ENCODE data around the gene ALDH1A3.

ALDH1A3 gene

DNA sequence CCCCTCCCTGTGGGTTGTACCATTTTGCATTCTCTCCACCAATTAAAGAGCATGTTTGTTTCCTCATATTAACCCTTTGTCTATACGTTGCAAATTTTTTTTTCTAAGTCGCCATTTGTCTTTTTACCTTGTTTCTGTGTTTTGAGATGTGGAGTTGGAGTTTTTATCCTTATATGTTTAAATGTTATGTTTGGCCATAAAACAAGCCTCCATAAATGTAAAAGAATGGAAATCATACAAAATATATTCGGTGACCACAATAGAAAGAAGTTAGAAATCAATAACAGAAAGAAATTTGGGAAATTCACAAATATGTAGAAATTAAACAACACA lies 68.8 kb downstream of the ALDH1A3 start:
- TF ChIP-seq, protein P1, sequence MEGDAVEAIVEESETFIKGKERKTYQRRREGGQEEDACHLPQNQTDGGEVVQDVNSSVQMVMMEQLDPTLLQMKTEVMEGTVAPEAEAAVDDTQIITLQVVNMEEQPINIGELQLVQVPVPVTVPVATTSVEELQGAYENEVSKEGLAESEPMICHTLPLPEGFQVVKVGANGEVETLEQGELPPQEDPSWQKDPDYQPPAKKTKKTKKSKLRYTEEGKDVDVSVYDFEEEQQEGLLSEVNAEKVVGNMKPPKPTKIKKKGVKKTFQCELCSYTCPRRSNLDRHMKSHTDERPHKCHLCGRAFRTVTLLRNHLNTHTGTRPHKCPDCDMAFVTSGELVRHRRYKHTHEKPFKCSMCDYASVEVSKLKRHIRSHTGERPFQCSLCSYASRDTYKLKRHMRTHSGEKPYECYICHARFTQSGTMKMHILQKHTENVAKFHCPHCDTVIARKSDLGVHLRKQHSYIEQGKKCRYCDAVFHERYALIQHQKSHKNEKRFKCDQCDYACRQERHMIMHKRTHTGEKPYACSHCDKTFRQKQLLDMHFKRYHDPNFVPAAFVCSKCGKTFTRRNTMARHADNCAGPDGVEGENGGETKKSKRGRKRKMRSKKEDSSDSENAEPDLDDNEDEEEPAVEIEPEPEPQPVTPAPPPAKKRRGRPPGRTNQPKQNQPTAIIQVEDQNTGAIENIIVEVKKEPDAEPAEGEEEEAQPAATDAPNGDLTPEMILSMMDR (IDR thresholded peaks at IDR 0.05) = no peak
- H3K4me3 ChIP-seq = no peak overlapping the region
- H3K27ac ChIP-seq = no peak overlapping the region
- no peak for DNase-seq (ENCODE audit: low spot score)

GRCh38 chr15:100949691-100950090 lies 70.1 kb downstream of the ALDH1A3 start:
- no peak for DNase-seq (ENCODE audit: low spot score)
- TF ChIP-seq, protein P1 (IDR thresholded peaks at IDR 0.05) = no peak
- Histone ChIP-seq H3K4me3 (no peak overlapping the region), H3K27ac (no peak overlapping the region)

DNA sequence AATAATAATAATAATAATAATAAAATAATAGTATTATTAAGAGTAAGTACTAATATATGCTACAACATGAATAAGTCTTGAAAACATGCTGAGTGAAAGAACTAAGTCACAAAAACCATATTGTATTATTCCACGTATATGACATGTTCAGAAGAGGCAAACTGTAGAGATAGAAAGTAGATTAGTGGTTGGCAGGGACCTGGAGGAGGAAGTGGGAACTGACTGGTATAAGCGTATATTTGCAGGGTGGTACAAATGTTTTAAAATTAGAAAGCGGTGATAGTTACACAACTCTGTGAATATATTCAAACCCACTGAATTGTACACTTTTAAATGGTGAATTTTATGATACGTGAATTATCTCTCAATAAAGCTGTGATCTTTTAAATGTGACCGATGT lies 72.3 kb downstream of the ALDH1A3 start:
- TF ChIP-seq, protein P1 (IDR thresholded peaks at IDR 0.05) = no peak
- Histone ChIP-seq H3K4me3 (no peak overlapping the region), H3K27ac (no peak overlapping the region)
- DNase-seq (ENCODE audit: low spot score) = no peak

GRCh38 chr15:100952566-100952965 lies 72.9 kb downstream of the ALDH1A3 start:
- TF ChIP-seq, protein P1 (IDR thresholded peaks at IDR 0.05) = no peak
- DNase-seq (ENCODE audit: low spot score) = no peak
- H3K27ac ChIP-seq = no peak overlapping the region
- H3K4me3 ChIP-seq = no peak overlapping the region

DNA sequence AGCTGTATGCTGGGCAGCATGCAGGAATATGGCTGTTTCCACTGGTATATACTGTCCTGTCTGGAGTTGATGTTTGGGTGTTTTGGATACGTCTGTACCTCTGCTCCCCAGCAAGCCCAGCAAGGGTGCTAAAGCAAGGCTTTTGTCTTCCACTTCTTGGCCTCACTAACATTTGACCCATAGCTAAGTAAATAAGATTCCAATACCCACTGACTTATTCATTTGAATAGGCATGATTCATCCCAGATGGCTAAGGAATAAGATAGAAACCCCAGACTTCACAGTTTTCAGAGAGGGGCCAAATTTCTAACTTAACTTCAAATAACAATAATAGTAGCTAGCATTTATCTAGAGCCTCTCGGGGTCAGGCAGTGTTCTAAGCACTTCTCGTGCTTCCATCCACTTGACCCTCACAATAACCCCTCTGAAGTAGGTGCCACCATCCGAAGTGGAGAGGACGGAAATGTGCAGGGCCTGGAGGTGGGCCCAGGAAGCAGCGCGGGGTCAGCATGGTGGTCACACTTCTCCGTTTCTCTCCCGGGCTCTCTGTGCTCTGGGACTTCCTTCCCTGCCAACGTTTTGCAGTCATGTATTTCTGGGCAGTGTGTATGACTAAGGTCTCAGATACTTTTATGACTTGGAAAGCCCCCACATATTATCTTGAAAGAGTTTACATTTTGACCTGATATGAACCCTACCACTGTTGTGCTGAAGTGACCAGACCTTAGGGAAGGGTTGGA lies 78.9 kb downstream of the ALDH1A3 start:
- TF ChIP-seq, protein P1 (IDR thresholded peaks at IDR 0.05) = no peak
- DNase-seq (ENCODE audit: low spot score) = no peak
- Histone ChIP-seq H3K27ac (no peak overlapping the region), H3K4me3 (no peak overlapping the region)

- no peak overlapping the region for H3K4me3 ChIP-seq
- DNase-seq (ENCODE audit: low spot score) = no peak
- H3K27ac ChIP-seq = no peak overlapping the region
- TF ChIP-seq, protein P1 (IDR thresholded peaks at IDR 0.05) = no peak
Observed at GRCh38 chr15:100959066-100960050, 79.7 kb downstream of the ALDH1A3 start.

All from coronary artery (tissue), 2 donors.